IMR-90 (cell line): Measurements from ENCODE around the gene CRYBG3. TPM values are rescaled to one million over a fixed set of nuclear protein-coding genes. Genes with fewer than 3 reads are reported as not detected.

Experiments used
- ATAC-seq: fragments of 200-7000 bp; cut with Tn5 transposase; 2 replicates; pipeline ENCODE4 v1.9.1; 2020; ENCODE audit warnings: low read depth, mild to moderate bottlenecking, moderate library complexity
- BruUV-seq: library from RNA; stranded (reverse); fragments of 400-500 nt; replicated peaks from 2 replicates; lab custom pipeline; 2021; lab: Mats Ljungman, UMichigan
- CTCF ChIA-PET: fragments of 300-600 bp; formaldehyde crosslinking; extraction: SDS; loops from one replicate; lab custom pipeline; 2021; ENCODE audit warnings: antibody characterized with exemption; lab: Yijun Ruan, JAX
- POLR2A ChIA-PET: fragments of 300-600 bp; sonication (Branson Sonifier 250); formaldehyde crosslinking; loops from one replicate; lab custom pipeline; 2022; ENCODE audit warnings: antibody characterized with exemption; ENCODE audit not compliant: unreplicated experiment; lab: Charles Lee
- DNase-seq: peaks from one replicate; pipeline ENCODE4 v3.0.0; 2013
- H2AFZ ChIP-seq: replicated peaks from 2 replicates; pipeline ENCODE3; 2013; ENCODE audit warnings: low read length, mild to moderate bottlenecking; ENCODE audit not compliant: poor library complexity
- H2AK5ac ChIP-seq: 2 replicates; pipeline ENCODE4 v1.6.1; 2013; ENCODE audit warnings: low read depth, low read length, inconsistent platforms
- H2AK9ac ChIP-seq: replicated peaks from 2 replicates; pipeline ENCODE3; 2013; ENCODE audit warnings: mild to moderate bottlenecking, low read depth, low read length, moderate library complexity; ENCODE audit not compliant: poor library complexity
- H2BK120ac ChIP-seq: 2 replicates; pipeline ENCODE4 v1.6.1; 2013; ENCODE audit warnings: low read depth, low read length, inconsistent platforms
- H2BK15ac ChIP-seq: 3 replicates; pipeline ENCODE4 v1.6.1; 2013; ENCODE audit warnings: low read depth, low read length, inconsistent platforms
- H2BK20ac ChIP-seq: 2 replicates; pipeline ENCODE4 v1.6.1; 2013; ENCODE audit warnings: low read depth, mild to moderate bottlenecking, inconsistent platforms, low read length, moderate library complexity
- H2BK5ac ChIP-seq: 2 replicates; pipeline ENCODE4 v1.6.1; 2013; ENCODE audit warnings: mild to moderate bottlenecking, low read depth, low read length, inconsistent platforms; ENCODE audit not compliant: poor library complexity, severe bottlenecking
- H3K14ac ChIP-seq: replicated peaks from 2 replicates; pipeline ENCODE4 v1.6.1; 2013; ENCODE audit warnings: low read depth, low read length, inconsistent platforms
- H3K18ac ChIP-seq: 2 replicates; pipeline ENCODE4 v1.6.1; 2013; ENCODE audit warnings: low read depth, low read length, control low read depth
- H3K23ac ChIP-seq: 2 replicates; pipeline ENCODE4 v1.6.1; 2013; ENCODE audit warnings: low read depth, low read length, inconsistent platforms
- H3K27ac ChIP-seq: 2 replicates; pipeline ENCODE4 v1.5.1; 2013; ENCODE audit warnings: mild to moderate bottlenecking, control low read depth, low read length; ENCODE audit not compliant: insufficient read depth
- H3K27me3 ChIP-seq: 2 replicates; pipeline ENCODE4 v1.6.1; 2013; ENCODE audit warnings: low read length; ENCODE audit not compliant: control insufficient read depth, insufficient read depth
- H3K36me3 ChIP-seq: 2 replicates; pipeline ENCODE4 v1.6.1; 2013; ENCODE audit warnings: low read length, mixed read lengths; ENCODE audit not compliant: control insufficient read depth, insufficient read depth
- H3K4ac ChIP-seq: 2 replicates; pipeline ENCODE4 v1.6.1; 2013; ENCODE audit warnings: low read depth, low read length, inconsistent platforms
- H3K4me1 ChIP-seq: 2 replicates; pipeline ENCODE4 v1.6.1; 2013; ENCODE audit warnings: low read length, mixed read lengths; ENCODE audit not compliant: control insufficient read depth, insufficient read depth
- H3K4me2 ChIP-seq: 2 replicates; pipeline ENCODE4 v1.6.1; 2013; ENCODE audit warnings: low read depth, mild to moderate bottlenecking, control low read depth, low read length, moderate library complexity
- H3K4me3 ChIP-seq: 2 replicates; pipeline ENCODE4 v1.5.1; 2013; ENCODE audit warnings: low read depth, mild to moderate bottlenecking, control low read depth, low read length, moderate library complexity; ENCODE audit not compliant: insufficient read depth
- H3K56ac ChIP-seq: 2 replicates; pipeline ENCODE4 v1.6.1; 2013; ENCODE audit warnings: low read length, inconsistent platforms; ENCODE audit not compliant: insufficient read depth; ENCODE audit errors: extremely low read depth
- H3K79me1 ChIP-seq, 2 experiments: 2 replicates each; pipeline ENCODE4 v1.6.1; 2013; ENCODE audit warnings: low read length in 2 of 2, inconsistent platforms in 1 of 2, low read depth in 1 of 2
- H3K9ac ChIP-seq: 2 replicates; pipeline ENCODE4 v1.6.1; 2013; ENCODE audit warnings: low read depth, low read length, control low read depth
- H3K9me1 ChIP-seq: 2 replicates; pipeline ENCODE4 v1.6.1; 2013; ENCODE audit warnings: low read length, inconsistent platforms; ENCODE audit not compliant: insufficient read depth
- H3K9me3 ChIP-seq: 2 replicates; pipeline ENCODE4 v1.6.1; 2013; ENCODE audit warnings: low read length; ENCODE audit not compliant: control insufficient read depth, insufficient read depth
- H4K20me1 ChIP-seq: 2 replicates; pipeline ENCODE4 v1.6.1; 2013; ENCODE audit warnings: low read length, inconsistent platforms; ENCODE audit not compliant: insufficient read depth
- H4K5ac ChIP-seq: 2 replicates; pipeline ENCODE4 v1.6.1; 2013; ENCODE audit warnings: mild to moderate bottlenecking, low read depth, low read length, control low read depth
- H4K8ac ChIP-seq, 2 experiments: 2 replicates each; pipeline ENCODE4 v1.6.1; 2013; ENCODE audit warnings: low read depth in 2 of 2, low read length in 2 of 2, control low read depth in 1 of 2, inconsistent platforms in 1 of 2
- H4K91ac ChIP-seq: 2 replicates; pipeline ENCODE4 v1.6.1; 2013; ENCODE audit warnings: low read depth, low read length, inconsistent platforms; ENCODE audit not compliant: insufficient read depth
- BHLHE40 ChIP-seq: fragments of 150-350 bp; IDR thresholded peaks from 2 replicates; pipeline ENCODE4 v1.6.1; 2016; ENCODE audit warnings: mild to moderate bottlenecking, low read depth, low read length
- CEBPB ChIP-seq: IDR thresholded peaks from 2 replicates; pipeline ENCODE4 v1.6.1; 2012; ENCODE audit warnings: low read depth, low read length, improper control_type of control experiment
- CHD1 ChIP-seq: IDR thresholded peaks from 2 replicates; pipeline ENCODE4 v1.6.1; 2012; ENCODE audit warnings: low read depth, low read length, improper control_type of control experiment
- CTCF ChIP-seq: conservative IDR thresholded peaks from 2 replicates; pipeline ENCODE4 v1.5.1; 2012; ENCODE audit warnings: mild to moderate bottlenecking, low read depth, low read length, improper control_type of control experiment
- FOS ChIP-seq: fragments of 150-350 bp; IDR thresholded peaks from 2 replicates; pipeline ENCODE4 v1.6.1; 2016; ENCODE audit warnings: low read depth, low read length
- MAFK ChIP-seq: IDR thresholded peaks from 2 replicates; pipeline ENCODE4 v1.6.1; 2012; ENCODE audit warnings: low read depth, low read length, improper control_type of control experiment
- MAZ ChIP-seq: IDR thresholded peaks from 2 replicates; pipeline ENCODE4 v1.6.1; 2012; ENCODE audit warnings: low read depth, mild to moderate bottlenecking, low read length, improper control_type of control experiment, moderate library complexity, borderline replicate concordance
- MXI1 ChIP-seq: IDR thresholded peaks from 2 replicates; pipeline ENCODE4 v1.6.1; 2012; ENCODE audit warnings: low read depth, mild to moderate bottlenecking, low read length, moderate library complexity, borderline replicate concordance
- POLR2A ChIP-seq: IDR thresholded peaks from 2 replicates; pipeline ENCODE4 v1.6.1; 2012; ENCODE audit warnings: mild to moderate bottlenecking, low read depth, low read length
- RAD21 ChIP-seq: IDR thresholded peaks from 2 replicates; pipeline ENCODE4 v1.6.1; 2012; ENCODE audit warnings: low read length, improper control_type of control experiment
- RCOR1 ChIP-seq: IDR thresholded peaks from 2 replicates; pipeline ENCODE4 v1.6.1; 2012; ENCODE audit warnings: mild to moderate bottlenecking, low read length, improper control_type of control experiment; ENCODE audit not compliant: insufficient replicate concordance
- RFX5 ChIP-seq: IDR thresholded peaks from 2 replicates; pipeline ENCODE4 v1.8.0; 2012; ENCODE audit warnings: low read depth, mild to moderate bottlenecking, low read length, moderate library complexity
- SMC3 ChIP-seq: fragments of 150-350 bp; IDR thresholded peaks from 2 replicates; pipeline ENCODE4 v1.6.1; 2016; ENCODE audit warnings: low read depth, mild to moderate bottlenecking, antibody characterized with exemption, low read length, moderate library complexity
- WGBS, 2 experiments: methylation state at CpG; one replicate each; pipeline versions ENCODE4 v1.1.5 to v1.1.7; 2013; ENCODE audit warnings: missing lambda C conversion rate in 2 of 2; ENCODE audit not compliant: insufficient read length in 1 of 2; ENCODE audit errors: extremely low coverage in 2 of 2; 5-methylcytosine and 5-hydroxymethylcytosine counted together
- dilution Hi-C: fragments of 300-500 bp; cut with HindIII; formaldehyde crosslinking; loops from one replicate; pipeline ENCODE4 v1.14.3; 2018; ENCODE audit warnings: low sequenced_read_pairs; ENCODE audit not compliant: unreplicated experiment
- in situ Hi-C: fragments of 300-500 bp; cut with MboI; formaldehyde crosslinking; loops from 3 replicates; pipeline ENCODE4 v1.14.3; 2019; ENCODE audit warnings: low sequenced_read_pairs, inconsistent platforms, mixed read lengths
- intact Hi-C: fragments of 100-400 bp; cut with micrococcal nuclease; formaldehyde crosslinking; loops from 2 replicates; pipeline ENCODE4 v1.10.0; 2022
- polyA plus RNA-seq, 3 experiments: library from polyadenylated mRNA; depleted of rRNA; stranded (reverse); fragments of >200 nt; gene quantifications; 2 replicates each; pipeline ENCODE4 v1.2.3, GENCODE V29; 2012; ENCODE audit warnings: low replicate concordance in 1 of 3
- total RNA-seq: library from RNA; depleted of rRNA; stranded (reverse); fragments of >200 nt; gene quantifications from 2 replicates; pipeline ENCODE4 v1.2.3, GENCODE V29; 2012
- TF ChIP-seq, protein P1 (sequence below): fragments of 150-350 bp; IDR thresholded peaks from 2 replicates; pipeline ENCODE4 v1.6.1; 2017; ENCODE audit warnings: mild to moderate bottlenecking, antibody characterized with exemption, low read length, low read depth
- TF ChIP-seq, protein P2 (sequence below): fragments of 150-350 bp; IDR thresholded peaks from 2 replicates; pipeline ENCODE4 v1.6.1; 2016; ENCODE audit warnings: low read depth, mild to moderate bottlenecking, low read length, moderate library complexity, borderline replicate concordance

CRYBG3 gene
- total and polyA plus RNA-seq, 2 of the 4 experiments (the other 2 are of a cell fraction), result 4.9 to 26.2 TPM

- BruUV-seq, result no TSS peak
- no peak overlapping the region for H2BK15ac ChIP-seq
- H3K36me3 ChIP-seq, result peaks cover 17% of the 10 kb centered on the region
- H3K9me1 ChIP-seq, result peaks cover 12% of the 10 kb centered on the region; the same call in 1 of the 2 replicates
- peak overlapping the region; percentile 9; the same call in 1 of the 2 replicates for H3K27ac ChIP-seq
- DNase-seq (no peak), ATAC-seq (no peak)
- H3K79me1 ChIP-seq, result peaks cover 2 to 13% of the 10 kb centered on the region in 2 experiments; a peak in 2 of 4 replicates
- peaks cover 9% of the 10 kb centered on the region for H3K4me1 ChIP-seq
- no peak overlapping the region for H4K8ac ChIP-seq
- no peak overlapping the region; the same call in 1 of the 2 replicates for H4K5ac ChIP-seq
- no CpG with 5 or more reads among the region's 8 CpGs for WGBS, 2 experiments
- ChIA-PET CTCF (interaction anchor here (0.6 kb wide), 1 partner anchor 853 kb away, joined by 4 read pairs; no protein-coding TSS in a partner anchor), POLR2A (no interaction called here)
- H3K9me3 ChIP-seq, result no peaks in the 10 kb centered on the region
- H3K4me2 ChIP-seq, result no peak overlapping the region
- intact Hi-C loops, result no loop called here
- dilution Hi-C loops, result no loop called here
- H2AK9ac ChIP-seq, result no peak overlapping the region
- no peak overlapping the region for H3K14ac ChIP-seq
- H3K18ac ChIP-seq, result no peak overlapping the region
- no peak overlapping the region for H2AFZ ChIP-seq
- H2BK5ac ChIP-seq, result no peak overlapping the region
- H4K91ac ChIP-seq, result no peak overlapping the region
- no peak overlapping the region for H3K23ac ChIP-seq
- no peak overlapping the region for H2BK20ac ChIP-seq
- no peak overlapping the region for H3K56ac ChIP-seq
- H3K4me3 ChIP-seq, result no peak overlapping the region
- no peak overlapping the region for H2AK5ac ChIP-seq
- H3K9ac ChIP-seq, result no peak overlapping the region
- no peak overlapping the region for H3K4ac ChIP-seq
- H3K27me3 ChIP-seq, result no peaks in the 10 kb centered on the region
- no peak overlapping the region for H2BK120ac ChIP-seq
- no peaks in the 10 kb centered on the region for H4K20me1 ChIP-seq
- in situ Hi-C loops, result no loop called here
- no peak for TF ChIP-seq POLR2A
- TF ChIP-seq, protein P1, sequence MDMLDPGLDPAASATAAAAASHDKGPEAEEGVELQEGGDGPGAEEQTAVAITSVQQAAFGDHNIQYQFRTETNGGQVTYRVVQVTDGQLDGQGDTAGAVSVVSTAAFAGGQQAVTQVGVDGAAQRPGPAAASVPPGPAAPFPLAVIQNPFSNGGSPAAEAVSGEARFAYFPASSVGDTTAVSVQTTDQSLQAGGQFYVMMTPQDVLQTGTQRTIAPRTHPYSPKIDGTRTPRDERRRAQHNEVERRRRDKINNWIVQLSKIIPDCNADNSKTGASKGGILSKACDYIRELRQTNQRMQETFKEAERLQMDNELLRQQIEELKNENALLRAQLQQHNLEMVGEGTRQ, result no peak
- no peak for TF ChIP-seq RAD21
- TF ChIP-seq SMC3, result no peak
- TF ChIP-seq, protein P2, sequence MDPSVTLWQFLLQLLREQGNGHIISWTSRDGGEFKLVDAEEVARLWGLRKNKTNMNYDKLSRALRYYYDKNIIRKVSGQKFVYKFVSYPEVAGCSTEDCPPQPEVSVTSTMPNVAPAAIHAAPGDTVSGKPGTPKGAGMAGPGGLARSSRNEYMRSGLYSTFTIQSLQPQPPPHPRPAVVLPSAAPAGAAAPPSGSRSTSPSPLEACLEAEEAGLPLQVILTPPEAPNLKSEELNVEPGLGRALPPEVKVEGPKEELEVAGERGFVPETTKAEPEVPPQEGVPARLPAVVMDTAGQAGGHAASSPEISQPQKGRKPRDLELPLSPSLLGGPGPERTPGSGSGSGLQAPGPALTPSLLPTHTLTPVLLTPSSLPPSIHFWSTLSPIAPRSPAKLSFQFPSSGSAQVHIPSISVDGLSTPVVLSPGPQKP, result no peak
- TF ChIP-seq RCOR1, result no peak
- no peak for TF ChIP-seq CEBPB
- no peak for TF ChIP-seq CTCF
- no peak for TF ChIP-seq FOS
- TF ChIP-seq MXI1, result no peak
- TF ChIP-seq CHD1, result no peak
- TF ChIP-seq BHLHE40, result no peak
- no peak for TF ChIP-seq MAFK
- no peak for TF ChIP-seq MAZ
- no peak for TF ChIP-seq RFX5
Observed at GRCh38 chr3:97957617-97958311, 136.0 kb downstream of the CRYBG3 start.
